SU-DHL-6 (cell line): ENCODE data around the gene KIAA0825.

Source experiments
- H2AFZ ChIP-seq: fragments of 200-600 bp; sonication (generic); 2 replicates; pipeline ENCODE4 v1.6.1; 2014; ENCODE audit warnings: low read depth, mild to moderate bottlenecking, moderate library complexity, mixed read lengths, antibody characterized with exemption, low read length; ENCODE audit not compliant: severe bottlenecking
- H3F3A ChIP-seq: fragments of 200-600 bp; shearing (Covaris generic); 2 replicates; pipeline ENCODE4 v1.6.0; 2016; ENCODE audit warnings: antibody characterized with exemption, mild to moderate bottlenecking; ENCODE audit not compliant: insufficient read depth
- H3K27ac ChIP-seq: fragments of 200-600 bp; sonication (generic); 2 replicates; pipeline ENCODE4 v1.5.1; 2016; ENCODE audit warnings: low read depth, mild to moderate bottlenecking, low read length, moderate library complexity, mixed read lengths
- H3K27me3 ChIP-seq: fragments of 200-600 bp; sonication (generic), shearing (Covaris generic); 2 replicates; pipeline ENCODE4 v1.6.0; 2014; ENCODE audit warnings: mild to moderate bottlenecking, low read length
- H3K36me3 ChIP-seq: fragments of 200-600 bp; sonication (generic); 2 replicates; pipeline ENCODE4 v1.6.1; 2014; ENCODE audit warnings: mild to moderate bottlenecking, low read length, mixed read lengths
- H3K4me2 ChIP-seq: fragments of 300-600, 200-600 bp; shearing (Covaris generic), sonication (generic); 2 replicates; pipeline ENCODE4 v1.6.0; 2014; ENCODE audit warnings: low read length, low read depth, mild to moderate bottlenecking; ENCODE audit not compliant: poor library complexity, severe bottlenecking
- H3K4me3 ChIP-seq: fragments of 200-600 bp; sonication (generic); 2 replicates; pipeline ENCODE4 v1.5.1; 2014; ENCODE audit warnings: antibody characterized with exemption, low read length, mild to moderate bottlenecking, mixed read lengths; ENCODE audit not compliant: insufficient read depth, poor library complexity, severe bottlenecking
- H3K79me2 ChIP-seq: fragments of 200-600 bp; sonication (generic); 2 replicates; pipeline ENCODE4 v1.6.1; 2014; ENCODE audit warnings: mild to moderate bottlenecking, low read length, moderate library complexity; ENCODE audit not compliant: insufficient read depth
- H3K9ac ChIP-seq: fragments of 200-600 bp; sonication (generic); 2 replicates; pipeline ENCODE4 v1.7.0; 2014; ENCODE audit warnings: mild to moderate bottlenecking, low read length
- H3K9me2 ChIP-seq: fragments of 200-600 bp; sonication (generic); replicated peaks from 2 replicates; pipeline ENCODE4 v1.6.1; 2014; ENCODE audit warnings: low read length; ENCODE audit not compliant: insufficient read depth
- H3K9me3 ChIP-seq: fragments of 200-600 bp; sonication (generic); 2 replicates; pipeline ENCODE4 v1.6.1; 2014; ENCODE audit warnings: low read length, mixed read lengths; ENCODE audit not compliant: insufficient read depth
- H4K20me1 ChIP-seq: fragments of 200-600 bp; sonication (generic); 2 replicates; pipeline ENCODE4 v1.6.1; 2014; ENCODE audit warnings: low read depth, mild to moderate bottlenecking, antibody characterized with exemption, low read length, moderate library complexity, mixed read lengths
- CTCF ChIP-seq: fragments of 200-600 bp; sonication (generic); IDR thresholded peaks from one replicate; pipeline ENCODE4 v1.5.1; 2017; ENCODE audit warnings: antibody characterized with exemption, mild to moderate bottlenecking, low read length, moderate library complexity; ENCODE audit not compliant: insufficient read depth, poor library complexity, severe bottlenecking
- EZH2phosphoT487 ChIP-seq: fragments of 200-600 bp; sonication (generic), shearing (Covaris generic); conservative IDR thresholded peaks from 2 replicates; pipeline ENCODE4 v1.6.1; 2018; ENCODE audit warnings: mild to moderate bottlenecking, antibody characterized with exemption, low read length, moderate library complexity, mixed read lengths

KIAA0825 gene

GRCh38 chr5:94362857-94363256, 255.5 kb downstream of the KIAA0825 start:
- no peaks in the 10 kb centered on the region for H3K27me3 ChIP-seq
- no peaks in the 10 kb centered on the region for H3F3A ChIP-seq
- no peak overlapping the region for H3K4me2 ChIP-seq
- H3K9me3 ChIP-seq, result no peaks in the 10 kb centered on the region
- TF ChIP-seq EZH2phosphoT487, result no peak
- no peak for TF ChIP-seq CTCF
- H3K27ac ChIP-seq, result no peak overlapping the region
- no peaks in the 10 kb centered on the region for H3K36me3 ChIP-seq
- no peak overlapping the region for H3K9ac ChIP-seq
- no peaks in the 10 kb centered on the region for H3K9me2 ChIP-seq
- H3K79me2 ChIP-seq, result no peaks in the 10 kb centered on the region
- H3K4me3 ChIP-seq, result no peak overlapping the region
- no peaks in the 10 kb centered on the region for H4K20me1 ChIP-seq
- H2AFZ ChIP-seq, result no peak overlapping the region

- Histone ChIP-seq H3F3A (no peaks in the 10 kb centered on the region), H3K36me3 (no peaks in the 10 kb centered on the region)
Measured at GRCh38 chr5:94361832-94362796, 256.3 kb downstream of the KIAA0825 start.

GRCh38 chr5:94361161-94361560, 257.2 kb downstream of the KIAA0825 start:
- TF ChIP-seq CTCF (no peak), EZH2phosphoT487 (no peak)
- Histone ChIP-seq H3K79me2 (no peaks in the 10 kb centered on the region), H3K9ac (no peak overlapping the region)

More at GRCh38 chr5:94361832-94362796, 256.3 kb downstream of the KIAA0825 start:
- TF ChIP-seq EZH2phosphoT487 (no peak), CTCF (no peak)
- H3K9me2 ChIP-seq, result no peaks in the 10 kb centered on the region
- H3K27ac ChIP-seq, result no peak overlapping the region
- no peaks in the 10 kb centered on the region for H3K27me3 ChIP-seq
- no peak overlapping the region for H2AFZ ChIP-seq
- no peaks in the 10 kb centered on the region for H4K20me1 ChIP-seq
- H3K4me2 ChIP-seq, result no peak overlapping the region
- no peak overlapping the region for H3K4me3 ChIP-seq
- no peaks in the 10 kb centered on the region for H3K9me3 ChIP-seq
- no peaks in the 10 kb centered on the region for H3K79me2 ChIP-seq
- no peak overlapping the region for H3K9ac ChIP-seq

More at GRCh38 chr5:94361161-94361560, 257.2 kb downstream of the KIAA0825 start:
- Histone ChIP-seq H3K36me3 (no peaks in the 10 kb centered on the region), H3K27me3 (no peaks in the 10 kb centered on the region), H3F3A (no peaks in the 10 kb centered on the region), H2AFZ (no peak overlapping the region), H3K4me2 (no peak overlapping the region), H3K9me2 (no peaks in the 10 kb centered on the region), H3K27ac (no peak overlapping the region), H4K20me1 (no peaks in the 10 kb centered on the region), H3K9me3 (no peaks in the 10 kb centered on the region), H3K4me3 (no peak overlapping the region)
